ENCODE results near the gene TRAPPC2B. TPM values are rescaled to one million over a fixed set of nuclear protein-coding genes. Genes with fewer than 3 reads are reported as not detected.

Gene TRAPPC2B
- total RNA-seq (2014; rRNA removed; shearing (Covaris generic)) (12.7 and 19.3 TPM in 2 replicates), total RNA-seq (2022) (8.7 and 9.8 TPM in 2 replicates), Bru-seq, nascent RNA (percentile 69 among the genes with signal in this experiment), BruChase-seq, experiment 1, labeled RNA remaining after a 6-hour chase (percentile 66 among the genes with signal in this experiment), BruChase-seq, experiment 2, labeled RNA remaining after a 2-hour chase (percentile 82 among the genes with signal in this experiment)
- long read RNA-seq, transcript TRAPPC2B-201 (2 exons, 732 nt): major isoform, 30 of 30 reads
- long read RNA-seq, partial matches to known transcripts: 0 of 30 reads
- long read RNA-seq, other reads (novel, unspliced or antisense): 0 of 30 reads

- intact Hi-C loops (cut with micrococcal nuclease; ENCODE audit: unreplicated experiment): loop anchor here (1.0 kb wide), 1 partner anchor 26 kb away; the partner anchor contains the start of gene ZNF548
- H3K9me2 ChIP-seq (ENCODE audit: insufficient read depth, low read length): no peaks in the 10 kb centered on the region
- peak within 1 kb of the TSS; percentile 92 for H3K4me2 ChIP-seq (ENCODE audit: low read length)
- peak within 1 kb of the TSS; percentile 83 for H3K4me3 ChIP-seq (ENCODE audit: low read depth, low read length, poor library complexity, severe bottlenecking)
- H2AFZ ChIP-seq (ENCODE audit: low read length): peak within 1 kb of the TSS; percentile 88
- no peaks in the 10 kb centered on the region for H3K9me3 ChIP-seq (ENCODE audit: low read length)
- H3K36me3 ChIP-seq (ENCODE audit: insufficient read depth, low read length): peaks cover 15% of the 10 kb centered on the region
- peak; percentile 99 for DNase-seq (ENCODE audit: low spot score)
- no peak within 1 kb of the TSS for H3K27ac ChIP-seq (ENCODE audit: low read depth, low read length, poor library complexity, severe bottlenecking)
- ChIA-PET CTCF (ENCODE audit: unreplicated experiment) (interaction anchor here (0.6 kb wide), 1 partner anchor 124 kb away, joined by 4 read pairs; the partner anchor contains the start of gene ZNF419), POLR2A (interaction anchor here (0.5 to 1.2 kb wide), 3 partner anchors 13 to 1095 kb away, joined by 3 read pairs; partner anchors contain the start of gene ZNF548)
- H3K79me2 ChIP-seq (ENCODE audit: insufficient read depth, low read depth, low read length): peaks cover 6% of the 10 kb centered on the region; the same call in 1 of the 2 replicates
- TF ChIP-seq CTCF (conservative IDR thresholded peaks at IDR 0.05; ENCODE audit: low read length): no peak
- no peak for TF ChIP-seq EZH2phosphoT487 (IDR thresholded peaks at IDR 0.05; ENCODE audit: borderline replicate concordance, low read depth, low read length)
- peaks cover 12% of the 10 kb centered on the region for H3K4me1 ChIP-seq (ENCODE audit: insufficient read depth, low read length, poor library complexity, severe bottlenecking)
- no TSS peak for BruUV-seq (replicated peaks)
- H4K20me1 ChIP-seq (ENCODE audit: insufficient read depth, low read length): no peaks in the 10 kb centered on the region
Measured at GRCh38 chr19:57362997-57363687, at the start of gene TRAPPC2B, which contains the start of gene ZNF547. Gene TRAPPC2B, plus strand, starts transcription at chr19:57363551. Its CDS starts 1,283 bp downstream, at chr19:57364834. Gene ZNF547, plus strand, starts transcription at chr19:57363551. Its CDS starts 5,005 bp downstream, at chr19:57368556.

- no peak for DNase-seq (ENCODE audit: low spot score)
- H3K27ac ChIP-seq (ENCODE audit: low read depth, low read length, poor library complexity, severe bottlenecking): no peak overlapping the region
- TF ChIP-seq CTCF (conservative IDR thresholded peaks at IDR 0.05; ENCODE audit: low read length) (no peak), EZH2phosphoT487 (IDR thresholded peaks at IDR 0.05; ENCODE audit: borderline replicate concordance, low read depth, low read length) (no peak)
- CTCF ChIA-PET (ENCODE audit: unreplicated experiment): no interaction called here
- intact Hi-C loops (cut with micrococcal nuclease; ENCODE audit: unreplicated experiment): no loop called here
- H2AFZ ChIP-seq (ENCODE audit: low read length): no peak overlapping the region
- POLR2A ChIA-PET: no interaction called here
- H3K4me3 ChIP-seq (ENCODE audit: low read depth, low read length, poor library complexity, severe bottlenecking): no peak overlapping the region
- no peaks in the 10 kb centered on the region for H3K9me3 ChIP-seq (ENCODE audit: low read length)
- no peaks in the 10 kb centered on the region for H3K36me3 ChIP-seq (ENCODE audit: insufficient read depth, low read length)
- H3K79me2 ChIP-seq (ENCODE audit: insufficient read depth, low read depth, low read length): no peaks in the 10 kb centered on the region
- no peak overlapping the region for H3K4me2 ChIP-seq (ENCODE audit: low read length)
- H4K20me1 ChIP-seq (ENCODE audit: insufficient read depth, low read length): no peaks in the 10 kb centered on the region
- no peaks in the 10 kb centered on the region for H3K9me2 ChIP-seq (ENCODE audit: insufficient read depth, low read length)
- H3K4me1 ChIP-seq (ENCODE audit: insufficient read depth, low read length, poor library complexity, severe bottlenecking): no peaks in the 10 kb centered on the region
- no TSS peak for BruUV-seq (replicated peaks)
Measured at GRCh38 chr19:57314146-57314545, 49.2 kb upstream of the TRAPPC2B start.
